ENCODE data around the gene TRIM32. TPM values are rescaled to one million over a fixed set of nuclear protein-coding genes. Genes with fewer than 3 reads are reported as not detected.

TRIM32 gene
- polyA plus RNA-seq, 1 experiment: 35.1 TPM

DNA sequence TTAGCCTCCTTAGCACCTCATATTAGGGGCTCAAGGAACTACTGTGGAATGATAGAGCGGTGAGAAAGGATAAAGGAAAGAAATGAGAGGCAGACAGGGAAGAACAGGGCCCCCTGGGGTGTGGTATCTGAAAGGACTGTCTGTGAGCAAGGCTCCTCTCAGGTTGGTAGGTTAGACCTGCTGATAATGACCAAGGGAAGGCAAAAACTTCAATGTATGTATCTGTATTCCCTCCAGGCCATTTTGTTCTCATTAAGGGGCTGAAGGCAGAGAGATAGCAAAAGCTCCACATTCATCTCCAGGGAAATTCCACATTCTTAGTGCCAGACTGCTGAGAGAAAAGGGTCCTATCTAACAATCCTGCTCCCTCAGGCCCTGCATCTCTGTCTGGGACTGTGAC lies 28.6 kb downstream of the TRIM32 start:
- ChIA-PET CTCF (interaction anchor here (1.3 kb wide), 1 partner anchor 18 kb away, joined by 3 read pairs; no protein-coding TSS in a partner anchor), POLR2A (no interaction called here)
- DNase-seq (ENCODE audit: low read depth): no peak
- H3K4me3 ChIP-seq (ENCODE audit: low read depth, low read length): no peak overlapping the region
- H3K36me3 ChIP-seq (ENCODE audit: control insufficient read depth, insufficient read depth, low read length): no peaks in the 10 kb centered on the region
- H3K27me3 ChIP-seq (ENCODE audit: control insufficient read depth, insufficient read depth, low read length): no peaks in the 10 kb centered on the region
- no peak for TF ChIP-seq CTCF (IDR thresholded peaks at IDR 0.05; ENCODE audit: insufficient read depth, low read depth, low read length)

DNA sequence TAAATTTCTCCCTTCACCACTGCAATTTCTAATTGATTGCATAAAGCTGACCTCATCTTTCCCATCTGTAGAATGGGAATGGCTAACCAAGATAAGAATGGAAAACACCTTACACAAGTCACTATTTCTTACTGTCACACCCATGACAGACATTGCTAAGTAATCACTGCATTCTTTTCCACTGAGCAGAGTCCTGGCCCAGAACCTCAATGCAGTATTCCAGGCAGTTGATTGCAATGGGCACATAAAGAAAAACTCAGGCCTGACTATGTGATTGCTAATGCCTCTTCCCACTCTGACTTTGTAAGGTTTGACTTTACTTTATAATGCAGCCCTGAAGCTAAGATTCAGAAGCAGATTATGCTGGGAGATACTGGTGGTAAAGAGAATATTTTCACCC lies 29.3 kb downstream of the TRIM32 start:
- DNase-seq (ENCODE audit: low read depth): no peak
- CTCF ChIA-PET: interaction anchor here (1.3 kb wide), 1 partner anchor 19 kb away, joined by 3 read pairs; no protein-coding TSS in a partner anchor

DNA sequence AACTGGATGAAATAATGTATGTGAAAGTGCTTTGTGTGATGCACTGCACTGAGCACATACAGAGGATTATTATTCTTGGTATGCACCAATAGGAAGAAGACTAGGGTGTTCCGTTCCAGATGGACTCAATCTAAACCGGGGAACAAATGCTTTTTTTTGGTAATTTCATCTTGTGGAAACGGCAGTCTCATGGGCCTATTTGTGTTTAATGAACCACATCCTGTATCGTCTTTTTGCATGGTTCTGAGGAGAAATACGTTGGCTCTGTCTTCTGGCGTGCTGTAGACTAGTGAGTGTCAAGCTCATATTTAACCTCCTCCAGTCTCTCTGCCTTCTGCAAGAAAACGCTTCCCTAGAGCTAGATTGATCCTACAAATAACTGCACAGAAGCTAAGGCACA lies 30.0 kb downstream of the TRIM32 start:
- peak; percentile 26 for DNase-seq (ENCODE audit: low read depth)
- H3K27me3 ChIP-seq (ENCODE audit: control insufficient read depth, insufficient read depth, low read length): no peaks in the 10 kb centered on the region
- H3K4me3 ChIP-seq (ENCODE audit: low read depth, low read length): no peak overlapping the region
- no peaks in the 10 kb centered on the region for H3K36me3 ChIP-seq (ENCODE audit: control insufficient read depth, insufficient read depth, low read length)
- CTCF ChIA-PET: interaction anchor here (0.6 to 1.3 kb wide), 5 partner anchors 16 to 1011 kb away, joined by 3 read pairs; no protein-coding TSS in a partner anchor
- TF ChIP-seq CTCF (IDR thresholded peaks at IDR 0.05; ENCODE audit: insufficient read depth, low read depth, low read length): no peak
- POLR2A ChIA-PET: no interaction called here

More for the DNA sequence above, 29.3 kb downstream of the TRIM32 start:
- Histone ChIP-seq H3K4me3 (ENCODE audit: low read depth, low read length) (no peak overlapping the region), H3K36me3 (ENCODE audit: control insufficient read depth, insufficient read depth, low read length) (no peaks in the 10 kb centered on the region), H3K27me3 (ENCODE audit: control insufficient read depth, insufficient read depth, low read length) (no peaks in the 10 kb centered on the region)
- POLR2A ChIA-PET: no interaction called here
- TF ChIP-seq CTCF (IDR thresholded peaks at IDR 0.05; ENCODE audit: insufficient read depth, low read depth, low read length): no peak

DNA sequence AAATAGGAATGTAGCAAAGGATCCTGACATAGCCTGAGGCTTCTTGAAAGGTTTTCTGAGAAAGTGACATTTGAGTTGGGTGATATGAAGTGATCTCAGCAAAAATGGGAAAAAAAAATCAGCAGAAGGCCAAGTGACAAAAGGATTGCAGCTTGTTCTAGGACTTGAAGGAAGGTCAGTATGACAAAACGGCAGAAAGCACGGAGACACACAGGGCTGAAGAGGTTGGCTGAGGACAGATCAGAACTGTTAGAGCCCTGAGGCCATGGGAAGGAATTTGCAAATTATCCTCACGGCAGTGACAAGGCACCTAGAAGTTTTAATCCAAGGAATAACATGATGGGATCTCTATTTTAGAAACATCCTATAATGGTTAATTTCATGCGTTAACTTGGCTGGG lies 31.0 kb downstream of the TRIM32 start:
- POLR2A ChIA-PET: no interaction called here
- no peak for TF ChIP-seq CTCF (IDR thresholded peaks at IDR 0.05; ENCODE audit: insufficient read depth, low read depth, low read length)
- H3K36me3 ChIP-seq (ENCODE audit: control insufficient read depth, insufficient read depth, low read length): no peaks in the 10 kb centered on the region
- no peaks in the 10 kb centered on the region for H3K27me3 ChIP-seq (ENCODE audit: control insufficient read depth, insufficient read depth, low read length)
- no peak overlapping the region for H3K4me3 ChIP-seq (ENCODE audit: low read depth, low read length)
- DNase-seq (ENCODE audit: low read depth): no peak
- CTCF ChIA-PET: interaction anchor here (0.9 kb wide), 1 partner anchor 17 kb away, joined by 3 read pairs; no protein-coding TSS in a partner anchor

DNA sequence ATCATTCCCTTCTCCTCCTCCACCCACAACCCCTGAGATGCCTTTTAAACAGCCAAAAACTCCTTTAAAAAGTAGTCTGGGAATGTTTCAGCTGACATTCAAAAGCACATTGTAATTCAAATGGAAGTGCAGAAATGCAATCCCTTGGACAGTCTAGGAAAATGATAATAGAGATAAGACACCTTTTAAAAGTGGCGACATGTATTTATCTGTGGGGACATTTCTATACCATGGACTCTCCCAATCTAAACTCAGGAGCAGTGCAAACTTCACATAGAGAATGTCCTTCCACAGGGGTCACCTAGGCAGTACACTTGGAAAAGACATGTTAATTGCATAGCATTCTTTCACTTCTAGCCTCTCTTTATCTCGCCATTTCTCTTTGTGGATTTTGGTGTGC lies 33.0 kb downstream of the TRIM32 start:
- H3K4me3 ChIP-seq (ENCODE audit: low read depth, low read length): no peak overlapping the region
- TF ChIP-seq CTCF (IDR thresholded peaks at IDR 0.05; ENCODE audit: insufficient read depth, low read depth, low read length): no peak
- ChIA-PET CTCF (interaction anchor here (4.0 kb wide), 1 partner anchor 17 kb away, joined by 20 read pairs; no protein-coding TSS in a partner anchor), POLR2A (no interaction called here)
- H3K36me3 ChIP-seq (ENCODE audit: control insufficient read depth, insufficient read depth, low read length): no peaks in the 10 kb centered on the region
- H3K27me3 ChIP-seq (ENCODE audit: control insufficient read depth, insufficient read depth, low read length): no peaks in the 10 kb centered on the region
- DNase-seq (ENCODE audit: low read depth): no peak
